B cell (primary cell): Measurements from ENCODE around the gene PALLD. TPM values are rescaled to one million over a fixed set of nuclear protein-coding genes. Genes with fewer than 3 reads are reported as not detected.

ENCODE experiments used
- ATAC-seq: fragments of 200-7000 bp; cut with Tn5 transposase; one replicate; pipeline ENCODE4 v1.10.0; 2021; ENCODE audit warnings: low read depth, mild to moderate bottlenecking, moderate number of reproducible peaks, moderate library complexity
- CTCF ChIA-PET: fragments of 350-600 bp; sonication (Branson Sonifier 250); formaldehyde crosslinking; loops from one replicate; lab custom pipeline; 2021; ENCODE audit warnings: antibody characterized with exemption, inconsistent platforms; lab: Charles Lee
- POLR2A ChIA-PET: fragments of 350-600 bp; sonication (Branson Sonifier 250); formaldehyde crosslinking; loops from one replicate; lab custom pipeline; 2021; ENCODE audit warnings: antibody characterized with exemption; lab: Charles Lee
- DNase-seq: peaks from one replicate; pipeline ENCODE4 v3.0.0; 2013
- H2AFZ ChIP-seq: 2 replicates; pipeline ENCODE4 v1.6.1; 2012; ENCODE audit warnings: mild to moderate bottlenecking, low read depth, low read length; ENCODE audit not compliant: insufficient read depth, poor library complexity, severe bottlenecking
- H3K27ac ChIP-seq, 2 donors: 1 replicate in 1 of 2; 2 replicates in 1 of 2; pipeline ENCODE4 v1.5.1; 2012 to 2013; ENCODE audit warnings: low read length in 2 of 2, mild to moderate bottlenecking in 2 of 2, moderate library complexity in 1 of 2
- H3K27me3 ChIP-seq, 4 experiments: fragments of 200-600 bp in 1 of 4; sonication (generic) in 1 of 4; replicated peaks in 1 of 4; 1 replicate in 2 of 4; 2 replicates in 2 of 4; pipeline versions ENCODE4 v1.6.1 to v1.7.0; 2013 to 2016; ENCODE audit warnings: low read length in 3 of 4, mild to moderate bottlenecking in 2 of 4, mixed read lengths in 1 of 4, moderate library complexity in 1 of 4; ENCODE audit not compliant: insufficient read depth in 4 of 4, control insufficient read depth in 3 of 4; ENCODE audit errors: control extremely low read depth in 1 of 4
- H3K36me3 ChIP-seq, 2 experiments: replicated peaks in 1 of 2; 1 replicate in 1 of 2; 2 replicates in 1 of 2; pipeline versions ENCODE4 v1.6.1 to v1.7.1; 2013; ENCODE audit warnings: low read length in 1 of 2; ENCODE audit not compliant: insufficient read depth in 2 of 2, control insufficient read depth in 1 of 2; ENCODE audit errors: control extremely low read depth in 1 of 2, extremely low read depth in 1 of 2
- H3K4me1 ChIP-seq, 2 donors: fragments of 200-600 bp in 1 of 2; sonication (generic) in 1 of 2; 1 replicate in 1 of 2; 2 replicates in 1 of 2; pipeline versions ENCODE4 v1.5.1 to v1.6.1; 2013 to 2017; ENCODE audit warnings: low read length in 2 of 2; ENCODE audit not compliant: control insufficient read depth in 2 of 2, insufficient read depth in 2 of 2
- H3K4me2 ChIP-seq: replicated peaks from 2 replicates; pipeline ENCODE3; 2012; ENCODE audit warnings: mild to moderate bottlenecking, low read depth, low read length; ENCODE audit not compliant: poor library complexity, severe bottlenecking
- H3K4me3 ChIP-seq, 5 experiments: fragments of 200-600 bp in 1 of 5; sonication (generic) in 1 of 5; 1 replicate in 3 of 5; 2 replicates in 2 of 5; pipeline versions ENCODE4 v1.5.1 to v1.7.0; 2011 to 2016; ENCODE audit warnings: low read length in 4 of 5, mild to moderate bottlenecking in 4 of 5, low read depth in 2 of 5, control low read depth in 1 of 5, moderate library complexity in 1 of 5; ENCODE audit not compliant: insufficient read depth in 1 of 5; ENCODE audit errors: control extremely low read depth in 1 of 5, extremely low read depth in 1 of 5
- H3K79me2 ChIP-seq: fragments of 200-600 bp; sonication (generic); one replicate; pipeline ENCODE4 v1.6.0; 2016; ENCODE audit warnings: low read length; ENCODE audit not compliant: control insufficient read depth, insufficient read depth
- H3K9ac ChIP-seq: fragments of 200-600 bp; sonication (generic); 2 replicates; pipeline ENCODE4 v1.6.1; 2017; ENCODE audit warnings: mild to moderate bottlenecking, low read length, moderate library complexity
- H3K9me3 ChIP-seq, 3 donors: one replicate each; pipeline versions ENCODE4 v1.6.1 to v1.7.1; 2013; ENCODE audit warnings: low read length in 2 of 3; ENCODE audit not compliant: control insufficient read depth in 2 of 3, insufficient read depth in 1 of 3; ENCODE audit errors: control extremely low read depth in 1 of 3
- H4K20me1 ChIP-seq: 2 replicates; pipeline ENCODE4 v1.6.0; 2012; ENCODE audit warnings: mild to moderate bottlenecking, low read length; ENCODE audit not compliant: insufficient read depth, control insufficient read depth, poor library complexity, severe bottlenecking
- H3K27ac Mint-ChIP-seq: one replicate; pipeline ENCODE4 v1.8.0; 2021; ENCODE audit warnings: mixed read lengths
- H3K27me3 Mint-ChIP-seq: one replicate; pipeline ENCODE4 v1.8.0; 2021; ENCODE audit warnings: mixed read lengths
- H3K4me1 Mint-ChIP-seq: one replicate; pipeline ENCODE4 v1.8.0; 2021; ENCODE audit warnings: mixed read lengths
- H3K4me3 Mint-ChIP-seq: one replicate; pipeline ENCODE4 v1.8.0; 2021; ENCODE audit warnings: mixed read lengths
- H3K9me3 Mint-ChIP-seq: one replicate; pipeline ENCODE4 v1.8.0; 2022; ENCODE audit warnings: mixed read lengths; ENCODE audit not compliant: insufficient read depth
- CTCF ChIP-seq: fragments of 200-600 bp; IDR thresholded peaks from one replicate; pipeline ENCODE4 v1.8.0; 2022; ENCODE audit warnings: antibody characterized with exemption, mild to moderate bottlenecking
- EZH2 ChIP-seq: IDR thresholded peaks from 2 replicates; pipeline ENCODE4 v1.6.1; 2012; ENCODE audit warnings: borderline replicate concordance, low read depth, mild to moderate bottlenecking, moderate library complexity, low read length; ENCODE audit not compliant: insufficient read depth, poor library complexity, severe bottlenecking
- WGBS: methylation state at CpG from one replicate; pipeline ENCODE4 v1.1.5; 2013; ENCODE audit warnings: missing lambda C conversion rate; ENCODE audit not compliant: insufficient coverage; 5-methylcytosine and 5-hydroxymethylcytosine counted together
- intact Hi-C: fragments of 100-400 bp; cut with micrococcal nuclease; formaldehyde crosslinking; loops from one replicate; pipeline ENCODE4 v1.10.0; 2022
- polyA plus RNA-seq: library from polyadenylated mRNA; depleted of rRNA; stranded (reverse); fragments of >200 nt; gene quantifications from 2 replicates; pipeline ENCODE4 v1.2.3, GENCODE V29; 2012
- total RNA-seq, 2 donors: library from RNA; stranded (reverse); fragments of 120-200 nt in 1 of 2; gene quantifications; 1 replicate in 1 of 2; 2 replicates in 1 of 2; pipeline versions ENCODE4 v1.2.3 to v1.2.4, GENCODE V29; 2013 to 2022

The PALLD gene
- total and polyA plus RNA-seq, 2 donors (not counting 1 experiment from before 2014, with no cell fraction given) = 0.63 to 0.71 TPM

- Histone ChIP-seq H3K79me2 (no peaks in the 10 kb centered on the region), H3K4me2 (no peak overlapping the region), H3K4me1 (peaks cover 3 to 6% of the 10 kb centered on the region in 2 donors), H3K9me3 (peaks cover 0 to 1% (median 0%) of the 10 kb centered on the region in 3 donors), H3K36me3 (no peaks in the 10 kb centered on the region), H3K27me3 (peaks cover 0 to 7% (median 4%) of the 10 kb centered on the region in 4 experiments), H3K4me3 (no peak overlapping the region), H4K20me1 (no peaks in the 10 kb centered on the region), H3K27ac (no peak overlapping the region), H3K9ac (no peak overlapping the region), H2AFZ (no peak overlapping the region)
- no peak for TF ChIP-seq EZH2
- TF ChIP-seq CTCF = no peak
- ChIA-PET POLR2A (no interaction called here), CTCF (no interaction called here)
- no peak overlapping the region for H3K4me3 Mint-ChIP-seq
- no peak overlapping the region for H3K27ac Mint-ChIP-seq
- DNase-seq (no peak), ATAC-seq (no peak)
- intact Hi-C loops = no loop called here
- peaks cover 17% of the 10 kb centered on the region for H3K4me1 Mint-ChIP-seq
- peaks cover 20% of the 10 kb centered on the region for H3K27me3 Mint-ChIP-seq
- WGBS = no CpG with 5 or more reads among the region's 2 CpGs
- H3K9me3 Mint-ChIP-seq = no peaks in the 10 kb centered on the region
These were observed 11.5 kb upstream of the PALLD start for GRCh38 chr4:168485156-168485910.

GRCh38 chr4:168486912-168487281 is 10.0 kb upstream of the PALLD start:
- 100% methylated on average over 1 of the region's 1 CpG for WGBS
- H3K4me2 ChIP-seq = no peak overlapping the region
- H3K9me3 Mint-ChIP-seq = no peaks in the 10 kb centered on the region

More at GRCh38 chr4:168486912-168487281, 10.0 kb upstream of the PALLD start:
- Mint-ChIP-seq H3K4me3 (no peak overlapping the region), H3K27ac (no peak overlapping the region), H3K27me3 (peaks cover 29% of the 10 kb centered on the region), H3K4me1 (peaks cover 3% of the 10 kb centered on the region)
- ATAC-seq (no peak), DNase-seq (no peak)
- intact Hi-C loops = no loop called here
- H3K79me2 ChIP-seq = no peaks in the 10 kb centered on the region
- H3K36me3 ChIP-seq = no peaks in the 10 kb centered on the region
- peaks cover 0 to 1% (median 0%) of the 10 kb centered on the region in 3 donors for H3K9me3 ChIP-seq
- H3K27ac ChIP-seq = no peak overlapping the region
- ChIA-PET POLR2A (no interaction called here), CTCF (no interaction called here)
- no peak overlapping the region for H2AFZ ChIP-seq
- no peaks in the 10 kb centered on the region for H3K4me1 ChIP-seq
- no peak overlapping the region for H3K9ac ChIP-seq
- H4K20me1 ChIP-seq = no peaks in the 10 kb centered on the region
- no peak for TF ChIP-seq EZH2
- no peak for TF ChIP-seq CTCF
- H3K4me3 ChIP-seq = no peak overlapping the region
- peaks cover 0 to 8% (median 4%) of the 10 kb centered on the region in 4 experiments for H3K27me3 ChIP-seq
